Embryonic facial prominence (tissue), 1 donor: ENCODE data around the gene CMBL.
"Not testable (repeated sequence)": the region's sequence is repeated elsewhere in the genome, so short reads cannot be mapped to it uniquely, and the experiment has no call there.

Experiments used
- DNase-seq: peaks from one replicate; pipeline ENCODE4 v3.0.0-alpha.2; 2016; ENCODE audit errors: extremely low spot score

CMBL gene

DNA sequence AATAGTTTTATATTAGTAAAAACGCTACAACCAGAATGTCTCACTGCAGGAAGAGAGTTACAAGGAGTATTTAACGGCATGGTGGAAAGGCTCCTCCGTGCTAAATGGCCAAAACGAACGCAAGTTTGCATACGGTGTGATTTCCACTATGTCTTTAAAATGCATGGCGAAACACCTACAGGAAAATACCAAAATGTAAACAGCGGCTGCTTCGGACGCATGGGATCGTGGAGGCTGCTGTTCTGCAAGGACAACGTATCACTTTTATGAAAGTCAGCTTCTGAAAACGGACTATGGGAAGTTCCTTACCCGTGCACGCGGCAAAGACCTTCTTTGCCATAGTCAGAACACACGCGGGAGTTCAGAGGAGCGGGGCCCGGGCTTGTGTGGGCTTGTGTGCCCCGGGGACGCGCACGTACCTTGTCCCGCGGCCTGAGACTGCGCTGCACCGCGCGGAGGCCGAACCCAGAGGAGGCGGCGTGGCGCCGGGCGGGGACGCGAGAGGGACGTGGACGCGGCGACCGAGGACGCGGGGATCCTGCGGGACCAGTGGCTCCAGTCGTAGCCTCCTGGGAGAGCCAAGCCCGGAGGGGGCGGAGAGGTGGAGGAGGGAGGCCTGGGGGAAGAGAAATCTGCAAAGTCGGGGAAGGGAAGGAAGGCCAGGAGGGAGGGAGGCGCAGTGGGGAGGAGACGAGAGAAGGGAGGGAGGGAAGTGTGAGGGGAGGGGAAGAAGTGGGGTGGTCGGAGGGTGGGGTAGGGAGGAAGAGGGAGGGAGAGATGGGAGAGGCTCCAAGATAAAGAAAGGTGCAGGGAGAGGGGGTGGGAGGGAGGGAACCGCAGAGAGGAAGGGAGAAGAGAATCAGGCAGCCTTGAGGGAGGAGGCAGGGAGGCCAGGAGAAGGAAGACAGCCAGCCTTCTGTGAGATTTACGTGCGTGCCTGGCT is at the start of gene CMBL:
CMBL (minus strand) TSS at position 697 of the 943 bp plus-strand sequence. CDS start 17,140 bp downstream, outside the sequence.
- peak; percentile 22 for DNase-seq

GRCh38 chr5:10355071-10355889 is 47.6 kb upstream of the CMBL start:
- no peak for DNase-seq

DNA sequence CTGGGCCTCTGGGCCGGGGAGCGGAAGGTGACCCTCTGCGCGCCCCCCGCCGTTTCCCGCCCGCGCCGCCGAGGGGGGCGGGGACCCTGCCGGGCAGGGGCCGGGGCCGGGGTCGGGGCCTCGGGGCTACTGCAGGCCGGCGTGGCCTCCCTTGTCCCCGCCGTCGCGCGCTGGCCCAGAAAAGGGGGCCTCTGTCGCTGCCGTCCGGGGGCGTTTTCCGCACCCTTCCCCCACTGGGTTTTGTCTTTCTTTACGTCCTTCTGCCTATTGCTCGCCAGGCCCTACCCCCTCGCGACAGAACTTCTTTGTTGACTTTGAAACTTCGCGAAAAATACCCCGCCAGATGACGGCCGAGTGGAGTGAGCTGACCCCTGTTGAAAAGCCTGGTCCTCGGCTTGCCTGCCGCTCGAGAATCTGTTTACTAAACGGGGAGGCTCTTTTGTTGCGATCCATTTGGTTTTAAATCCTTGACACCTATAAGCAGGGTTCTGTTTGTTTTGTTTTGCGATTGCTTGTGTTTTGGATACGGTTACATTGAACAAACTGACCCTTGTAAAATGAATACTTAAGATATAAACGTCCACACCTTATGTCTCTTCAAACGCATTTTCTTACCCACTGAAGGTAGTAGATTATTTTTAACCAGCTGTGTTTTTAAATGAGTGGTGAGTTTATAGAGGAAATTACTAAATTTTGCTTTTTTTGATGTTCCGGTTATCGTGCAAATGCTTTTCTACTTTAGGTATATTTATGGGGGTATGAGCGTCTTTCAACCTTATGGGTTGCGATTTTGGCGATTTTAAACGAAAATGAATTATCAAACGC is 46.6 kb upstream of the CMBL start:
- no peak for DNase-seq

DNA sequence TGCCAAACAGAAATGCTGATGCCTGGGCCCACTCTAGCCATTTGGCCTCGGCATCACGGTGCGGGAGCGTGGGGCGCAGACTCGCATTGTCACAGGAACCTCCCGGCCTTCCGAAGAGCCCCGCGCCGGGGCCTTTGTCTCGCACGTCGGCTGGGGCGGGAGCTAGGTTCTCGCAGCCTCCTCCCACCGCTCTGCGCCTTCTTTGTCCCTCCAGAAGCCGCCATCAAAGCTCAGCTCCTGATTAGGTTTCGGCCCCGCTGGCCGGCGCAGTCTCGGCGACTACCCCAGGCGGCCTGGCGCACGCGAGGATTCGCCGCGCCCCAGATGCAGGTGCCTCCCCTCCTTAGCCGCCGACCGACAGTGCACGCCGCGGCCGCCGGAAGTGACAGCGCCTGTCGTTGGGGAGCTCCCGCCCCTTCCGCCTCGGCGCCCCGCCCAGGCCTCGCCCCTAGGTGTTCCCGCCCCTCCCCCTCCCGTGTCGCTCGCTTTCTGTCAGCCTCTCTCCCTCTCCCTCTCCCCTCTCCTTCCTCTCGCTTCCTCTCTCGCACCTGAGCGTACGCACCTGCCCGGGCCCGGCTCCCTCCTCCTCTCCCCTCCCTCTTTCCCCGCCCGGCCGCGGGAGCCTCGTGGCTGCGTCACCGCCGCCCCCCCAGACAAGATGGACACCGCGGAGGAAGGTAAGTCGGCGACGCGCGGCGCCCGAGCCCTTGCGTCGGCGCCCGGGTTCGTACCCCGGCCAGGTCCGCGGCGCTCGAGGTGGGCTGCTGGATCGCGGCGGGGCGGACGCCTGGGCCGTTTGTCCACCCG is 45.7 kb upstream of the CMBL start, which contains the start of gene MARCHF6:
MARCHF6 (plus strand) TSS at position 455 of the 807 bp plus-strand sequence; CDS start at position 659, 204 bp downstream.
- DNase-seq, result peak; percentile 90

DNA sequence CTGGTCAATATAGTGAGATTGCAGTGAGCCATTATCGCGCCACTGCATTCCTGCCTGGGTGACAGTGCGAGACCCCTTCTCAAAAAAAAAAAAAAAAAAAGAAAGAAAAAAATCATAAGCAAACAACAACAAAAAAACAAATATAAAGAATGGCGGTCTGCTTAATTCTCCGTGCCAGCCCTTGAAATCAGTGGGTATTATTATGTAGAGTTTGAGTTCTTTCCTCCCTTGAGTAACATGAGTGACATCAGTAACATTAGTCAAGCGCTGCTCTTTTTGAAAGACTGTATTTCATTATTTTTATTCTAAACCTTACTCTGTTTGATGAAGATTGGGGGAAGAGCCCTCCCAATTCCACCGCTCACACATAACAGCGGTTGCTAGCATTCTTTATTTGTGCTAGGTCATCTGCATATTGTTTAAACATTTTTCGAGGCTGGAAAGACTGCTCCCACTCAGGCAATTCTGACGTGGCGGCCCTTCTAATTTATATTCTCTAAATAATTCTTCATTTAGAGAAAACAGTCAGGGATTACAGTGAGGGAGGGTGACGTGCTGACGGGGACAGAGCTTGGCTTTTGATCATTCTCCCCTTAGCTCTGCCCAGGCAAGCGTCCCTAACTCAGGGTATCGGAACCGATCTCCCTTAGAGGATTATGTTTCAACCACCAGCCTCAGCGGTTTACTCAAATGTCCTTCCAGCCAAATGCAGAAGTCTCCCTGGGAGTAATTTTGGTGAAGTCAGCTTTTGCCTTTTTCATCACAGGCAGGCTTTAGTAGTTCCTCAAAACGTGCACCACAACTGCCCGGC is 44.9 kb upstream of the CMBL start:
- no peak for DNase-seq

DNA sequence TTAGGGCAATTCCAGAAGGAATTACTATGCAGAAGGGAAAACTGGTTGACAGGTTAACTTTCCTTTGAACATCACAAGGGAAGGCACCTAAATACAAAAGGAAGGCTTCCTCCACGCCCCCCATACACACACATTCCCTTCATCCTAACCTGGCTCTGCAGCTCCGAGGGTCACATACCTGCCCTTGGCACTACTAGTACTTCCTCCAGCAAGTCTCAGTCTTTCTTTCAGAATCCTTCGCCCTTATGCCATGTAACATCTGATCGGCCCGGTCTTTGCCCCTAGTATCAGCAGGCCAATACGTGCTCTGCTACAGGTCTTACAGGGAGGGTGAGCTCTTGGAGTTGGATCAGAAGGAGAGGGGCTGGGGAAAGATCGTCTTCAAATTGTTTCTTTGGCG is 44.2 kb upstream of the CMBL start:
- no peak for DNase-seq

DNA sequence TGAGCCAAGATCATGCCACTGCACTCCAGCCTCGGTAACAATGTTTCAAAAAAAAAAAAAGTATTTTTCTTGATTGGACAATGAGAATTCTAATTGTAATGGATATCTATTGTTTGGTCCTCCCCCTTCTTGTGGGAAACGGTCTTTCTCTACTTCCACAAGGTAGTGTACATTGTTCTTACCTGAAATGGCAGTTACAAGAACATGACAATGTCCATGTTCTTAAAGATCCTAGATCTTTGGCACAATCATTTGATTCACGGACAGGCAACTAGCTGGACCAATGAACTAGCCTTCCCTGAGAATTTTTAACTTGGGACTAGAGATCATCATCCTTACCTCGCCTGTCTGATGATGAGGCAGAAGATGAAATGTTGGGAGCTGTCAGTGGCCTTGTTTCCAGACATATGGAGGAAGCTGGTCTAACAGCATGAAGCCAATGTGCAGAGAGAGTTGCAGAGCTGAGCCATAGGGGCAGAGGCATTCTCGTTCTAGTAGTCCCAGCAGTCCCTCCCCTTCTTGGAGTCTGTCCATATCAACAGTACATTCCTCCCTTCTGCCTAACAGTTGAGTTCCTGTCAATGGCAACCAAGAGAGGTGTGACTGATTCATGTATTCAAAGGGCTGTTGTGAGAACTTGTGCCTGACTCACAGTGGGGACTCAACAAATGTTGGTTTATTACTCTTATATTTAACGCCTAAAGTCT is 43.6 kb upstream of the CMBL start:
- no peak for DNase-seq

- no peak for DNase-seq
Measured at GRCh38 chr5:10348258-10348657, 40.6 kb upstream of the CMBL start.

DNA sequence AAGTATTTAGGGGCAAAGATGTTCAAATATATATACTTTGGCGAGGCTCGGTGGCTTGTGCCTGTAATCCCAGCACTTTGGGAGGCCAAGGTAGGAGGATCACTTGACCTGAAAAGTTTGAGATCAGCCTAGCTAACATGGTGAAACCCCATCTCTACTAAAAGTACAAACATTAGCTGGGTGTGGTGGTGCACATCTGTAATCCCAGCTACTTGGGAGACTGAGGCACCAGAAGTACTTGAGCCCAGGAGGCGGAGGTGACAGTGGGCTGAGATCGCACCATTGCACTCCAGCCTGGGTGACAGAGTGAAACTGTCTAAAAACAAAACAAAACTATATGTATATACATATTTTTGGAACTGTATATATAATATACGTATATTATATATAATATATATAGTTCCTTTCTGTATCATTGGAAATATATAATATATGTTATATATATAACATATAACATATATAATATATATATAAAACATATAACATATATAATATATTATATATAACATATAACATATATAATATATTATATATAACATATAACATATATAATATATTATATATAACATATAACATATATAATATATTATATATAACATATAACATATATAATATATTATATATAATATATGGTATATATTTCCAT is 36.9 kb upstream of the CMBL start:
- not testable (repeated sequence) for DNase-seq

DNA sequence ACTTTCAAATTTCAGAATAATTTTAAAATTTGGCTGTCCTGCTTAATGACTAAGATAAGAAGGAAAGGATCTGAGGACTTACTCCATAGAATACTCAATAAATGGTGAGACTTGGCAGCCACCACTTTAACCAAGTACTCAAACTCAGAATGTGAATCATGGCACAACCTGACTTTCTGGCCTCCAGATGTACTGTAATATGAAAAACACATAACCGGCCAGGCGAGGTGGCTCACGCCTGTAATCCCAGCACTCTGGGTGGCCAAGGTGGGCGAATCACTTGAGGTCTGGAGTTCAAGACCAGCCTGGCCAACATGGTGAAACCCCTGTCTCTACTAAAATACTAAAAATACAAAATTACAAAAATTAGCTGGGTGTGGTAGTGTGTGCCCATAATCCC is 35.8 kb upstream of the CMBL start:
- DNase-seq, result no peak

- no peak for DNase-seq
Measured at GRCh38 chr5:10339958-10340357, 32.3 kb upstream of the CMBL start.

DNA sequence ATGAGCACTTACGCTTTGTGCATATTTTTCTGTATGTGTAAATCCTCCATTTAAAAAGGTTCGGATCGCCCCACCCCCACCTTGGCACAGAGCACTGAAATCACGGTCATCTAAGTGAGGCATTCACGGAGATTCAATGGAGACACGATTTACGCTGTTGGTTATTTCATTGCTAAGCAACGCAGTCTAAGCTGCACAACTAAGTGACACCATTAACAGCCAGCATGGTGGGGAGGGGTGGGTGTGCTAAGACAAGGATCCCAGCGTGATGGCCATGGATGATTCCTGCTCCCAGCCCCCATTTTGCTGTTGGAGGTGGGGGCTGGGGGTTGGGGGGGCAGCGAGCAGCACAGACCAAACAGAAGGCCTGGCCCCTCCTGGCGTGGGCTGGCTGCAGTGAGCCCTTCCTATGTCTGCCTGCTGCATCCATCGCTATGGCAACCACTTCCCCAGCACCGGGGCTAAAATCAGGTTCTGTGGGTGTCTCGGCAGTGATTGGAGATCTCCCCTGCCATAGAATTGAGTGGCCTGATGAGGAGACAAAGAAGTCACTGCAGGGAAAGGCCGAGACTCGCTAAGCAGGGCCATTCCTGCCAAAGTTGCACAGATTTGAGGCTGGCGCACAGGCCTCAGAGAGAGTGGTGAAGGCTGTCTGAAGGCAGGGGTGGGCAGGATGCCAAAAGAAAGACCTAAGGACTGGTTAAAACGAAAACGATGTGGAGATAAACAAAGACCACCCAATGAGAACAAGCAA is 31.5 kb upstream of the CMBL start:
- no peak for DNase-seq

GRCh38 chr5:10338686-10339057 is 31.0 kb upstream of the CMBL start:
- DNase-seq, result no peak

GRCh38 chr5:10337986-10338385 is 30.3 kb upstream of the CMBL start:
- DNase-seq, result no peak

DNA sequence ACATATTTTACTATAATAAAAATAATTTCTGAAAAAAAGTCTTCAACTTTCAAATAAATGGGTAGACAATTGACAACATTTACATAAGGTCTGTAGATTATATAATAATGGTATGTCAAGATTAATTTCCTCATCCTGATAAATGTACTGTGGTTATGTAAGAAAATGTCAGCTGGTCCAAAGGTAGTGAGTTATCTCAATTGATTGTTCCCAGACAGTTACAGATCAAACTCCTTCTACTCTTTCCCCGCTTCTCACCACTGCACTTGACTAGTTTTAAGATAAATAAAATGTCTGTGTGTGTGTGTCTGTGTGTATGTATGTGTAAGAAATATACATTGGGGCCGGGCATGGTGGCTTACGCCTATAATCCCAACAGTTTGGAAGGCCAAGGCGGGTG is 29.4 kb upstream of the CMBL start:
- DNase-seq, result no peak

DNA sequence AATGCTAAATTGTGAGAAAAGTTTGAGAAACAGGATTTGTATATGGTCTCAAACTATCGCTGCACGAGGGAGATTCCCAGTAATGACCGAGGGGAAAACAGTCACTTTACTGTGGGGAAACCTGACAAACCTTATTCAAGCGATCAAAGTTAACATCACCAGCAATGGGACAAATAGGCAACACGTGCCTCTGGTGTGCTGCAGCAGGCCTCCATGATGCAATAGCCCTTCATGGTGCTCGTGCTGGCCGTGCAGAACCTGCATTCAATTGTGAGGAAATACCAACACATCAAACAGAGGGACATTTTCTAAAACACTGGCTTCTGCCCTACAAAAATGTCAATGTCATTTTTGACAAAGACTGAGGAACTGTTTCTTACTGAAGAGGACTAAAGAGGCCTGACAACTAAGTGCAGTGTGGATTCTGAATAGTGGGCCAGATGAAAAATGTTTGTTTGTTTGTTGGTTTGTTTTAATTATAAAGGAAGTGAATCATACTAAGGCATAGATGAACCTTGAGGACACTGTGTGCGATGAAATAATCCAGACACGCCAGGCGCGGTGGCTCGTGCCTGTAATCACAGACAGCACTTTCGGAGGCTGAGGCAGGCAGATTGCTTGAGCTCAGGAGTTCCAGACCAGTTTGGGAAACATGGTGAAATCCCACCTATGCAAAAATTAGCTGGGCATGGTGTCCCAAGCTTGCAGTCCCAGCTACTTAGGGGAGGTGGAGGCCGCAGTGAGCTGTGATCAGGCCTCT is 28.2 kb upstream of the CMBL start:
- no peak for DNase-seq

DNA sequence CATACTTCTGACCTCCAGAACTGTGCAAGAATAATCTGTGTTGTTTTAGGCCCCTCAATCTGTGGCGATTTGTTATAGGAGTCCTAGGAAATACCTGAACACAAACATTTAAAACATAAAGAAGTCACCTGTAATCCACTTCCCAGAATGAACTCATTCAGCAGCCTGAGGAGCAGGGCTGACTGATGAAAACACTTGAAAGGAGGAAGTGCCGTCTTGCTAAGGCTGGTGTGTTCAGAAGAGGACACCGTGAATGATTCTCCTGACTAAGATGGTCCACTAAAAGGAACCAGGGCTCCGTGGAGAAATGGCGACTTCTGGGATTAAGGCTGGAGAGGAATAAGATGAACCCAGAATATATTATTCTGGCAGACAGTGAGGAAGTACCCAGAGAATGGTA is 27.1 kb upstream of the CMBL start:
- no peak for DNase-seq
